Activated CD8-positive, alpha-beta T cell treated with anti-CD3 and anti-CD28 coated beads for 36 hours (primary cell): ENCODE data around the gene CERS6. TPM values are rescaled to one million over a fixed set of nuclear protein-coding genes. Genes with fewer than 3 reads are reported as not detected.

Source experiments
- ATAC-seq: fragments of 200-7000 bp; cut with Tn5 transposase; one replicate; pipeline ENCODE4 v1.10.0; 2021; ENCODE audit warnings: mild to moderate bottlenecking, moderate library complexity
- CTCF ChIA-PET: fragments of 350-600 bp; sonication (Branson Sonifier 250); formaldehyde crosslinking; loops from one replicate; lab custom pipeline; 2021; ENCODE audit warnings: antibody characterized with exemption; lab: Charles Lee
- POLR2A ChIA-PET: fragments of 350-600 bp; sonication (Branson Sonifier 250); formaldehyde crosslinking; loops from one replicate; lab custom pipeline; 2021; ENCODE audit warnings: antibody characterized with exemption; lab: Charles Lee
- DNase-seq: peaks from one replicate; pipeline ENCODE4 v3.0.0-alpha.2; 2020
- H3K27ac Mint-ChIP-seq: one replicate; pipeline ENCODE4 v1.8.0; 2021; ENCODE audit warnings: mild to moderate bottlenecking, mixed read lengths
- H3K27me3 Mint-ChIP-seq: one replicate; pipeline ENCODE4 v1.8.0; 2021; ENCODE audit warnings: mixed read lengths
- H3K36me3 Mint-ChIP-seq: one replicate; pipeline ENCODE4 v1.8.0; 2021; ENCODE audit warnings: low read depth, mixed read lengths
- H3K4me1 Mint-ChIP-seq: one replicate; pipeline ENCODE4 v1.8.0; 2021; ENCODE audit warnings: low read depth, mixed read lengths
- H3K4me3 Mint-ChIP-seq: one replicate; pipeline ENCODE4 v1.8.0; 2021; ENCODE audit warnings: mild to moderate bottlenecking, moderate library complexity, mixed read lengths
- H3K9me3 Mint-ChIP-seq: one replicate; pipeline ENCODE4 v1.8.0; 2021; ENCODE audit warnings: mixed read lengths
- intact Hi-C: fragments of 100-400 bp; cut with micrococcal nuclease; formaldehyde crosslinking; loops from one replicate; pipeline ENCODE4 v1.10.0; 2022
- total RNA-seq, 2 experiments: library from RNA; stranded (reverse); gene quantifications; one replicate each; pipeline ENCODE4 v1.2.3, GENCODE V29; 2021
- TF ChIP-seq, protein P1 (sequence below): fragments of 200-600 bp; IDR thresholded peaks from one replicate; pipeline ENCODE4 v1.8.0; 2022; ENCODE audit warnings: antibody characterized with exemption, mild to moderate bottlenecking

Gene CERS6
- total RNA-seq, 2 experiments from 2014 or later: 15.4 to 16.1 TPM

- intact Hi-C loops: no loop called here
- no peaks in the 10 kb centered on the region for H3K27me3 Mint-ChIP-seq
- peaks cover 2% of the 10 kb centered on the region for H3K36me3 Mint-ChIP-seq
- no peak overlapping the region for H3K4me3 Mint-ChIP-seq
- H3K27ac Mint-ChIP-seq: no peak overlapping the region
- TF ChIP-seq, protein P1, sequence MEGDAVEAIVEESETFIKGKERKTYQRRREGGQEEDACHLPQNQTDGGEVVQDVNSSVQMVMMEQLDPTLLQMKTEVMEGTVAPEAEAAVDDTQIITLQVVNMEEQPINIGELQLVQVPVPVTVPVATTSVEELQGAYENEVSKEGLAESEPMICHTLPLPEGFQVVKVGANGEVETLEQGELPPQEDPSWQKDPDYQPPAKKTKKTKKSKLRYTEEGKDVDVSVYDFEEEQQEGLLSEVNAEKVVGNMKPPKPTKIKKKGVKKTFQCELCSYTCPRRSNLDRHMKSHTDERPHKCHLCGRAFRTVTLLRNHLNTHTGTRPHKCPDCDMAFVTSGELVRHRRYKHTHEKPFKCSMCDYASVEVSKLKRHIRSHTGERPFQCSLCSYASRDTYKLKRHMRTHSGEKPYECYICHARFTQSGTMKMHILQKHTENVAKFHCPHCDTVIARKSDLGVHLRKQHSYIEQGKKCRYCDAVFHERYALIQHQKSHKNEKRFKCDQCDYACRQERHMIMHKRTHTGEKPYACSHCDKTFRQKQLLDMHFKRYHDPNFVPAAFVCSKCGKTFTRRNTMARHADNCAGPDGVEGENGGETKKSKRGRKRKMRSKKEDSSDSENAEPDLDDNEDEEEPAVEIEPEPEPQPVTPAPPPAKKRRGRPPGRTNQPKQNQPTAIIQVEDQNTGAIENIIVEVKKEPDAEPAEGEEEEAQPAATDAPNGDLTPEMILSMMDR: no peak
- CTCF ChIA-PET: no interaction called here
- no peak for ATAC-seq
- H3K4me1 Mint-ChIP-seq: peaks cover 4% of the 10 kb centered on the region
- no peaks in the 10 kb centered on the region for H3K9me3 Mint-ChIP-seq
- POLR2A ChIA-PET: no interaction called here
- DNase-seq: no peak
Measured at GRCh38 chr2:168731002-168731401, 274.9 kb downstream of the CERS6 start.

- no peaks in the 10 kb centered on the region for H3K9me3 Mint-ChIP-seq
- ChIA-PET CTCF (no interaction called here), POLR2A (interaction anchor here (0.6 kb wide), 1 partner anchor 388 kb away, joined by 3 read pairs; no protein-coding TSS in a partner anchor)
- no peak overlapping the region for H3K4me3 Mint-ChIP-seq
- intact Hi-C loops: no loop called here
- peaks cover 4% of the 10 kb centered on the region for H3K4me1 Mint-ChIP-seq
- ATAC-seq (no peak), DNase-seq (no peak)
- no peak overlapping the region for H3K27ac Mint-ChIP-seq
- TF ChIP-seq, protein P1: no peak
- H3K27me3 Mint-ChIP-seq: no peaks in the 10 kb centered on the region
- peaks cover 2% of the 10 kb centered on the region for H3K36me3 Mint-ChIP-seq
Measured at GRCh38 chr2:168731616-168732015, 275.5 kb downstream of the CERS6 start.

DNA sequence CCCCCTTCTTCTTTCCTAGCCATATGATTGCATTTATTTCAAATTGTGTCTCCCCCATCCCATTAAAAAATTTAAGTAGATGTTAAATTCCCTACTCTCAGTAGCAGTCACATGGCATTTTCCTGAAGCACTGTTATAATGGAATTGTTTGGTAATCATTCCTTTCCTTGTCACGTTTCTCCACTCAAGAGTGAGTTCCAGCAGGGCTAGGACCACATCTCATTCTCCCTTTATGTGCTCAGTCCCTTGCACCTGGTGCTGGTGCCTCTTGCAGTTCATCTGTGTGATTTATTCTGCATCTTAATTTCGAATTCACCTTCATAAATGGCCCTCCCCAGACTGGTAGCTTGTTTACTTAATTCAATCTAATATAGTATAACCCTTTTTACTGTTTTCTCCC lies 276.0 kb downstream of the CERS6 start:
- TF ChIP-seq, protein P1: no peak
- DNase-seq: no peak
- Mint-ChIP-seq H3K36me3 (peaks cover 2% of the 10 kb centered on the region), H3K4me3 (no peak overlapping the region), H3K27me3 (no peaks in the 10 kb centered on the region), H3K9me3 (no peaks in the 10 kb centered on the region), H3K27ac (no peak overlapping the region), H3K4me1 (peaks cover 4% of the 10 kb centered on the region)
- intact Hi-C loops: no loop called here
- no peak for ATAC-seq
- ChIA-PET CTCF (interaction anchor here (1.0 kb wide), 1 partner anchor 10 kb away, joined by 4 read pairs; no protein-coding TSS in a partner anchor), POLR2A (interaction anchor here (0.6 kb wide), 1 partner anchor 389 kb away, joined by 3 read pairs; no protein-coding TSS in a partner anchor)

DNA sequence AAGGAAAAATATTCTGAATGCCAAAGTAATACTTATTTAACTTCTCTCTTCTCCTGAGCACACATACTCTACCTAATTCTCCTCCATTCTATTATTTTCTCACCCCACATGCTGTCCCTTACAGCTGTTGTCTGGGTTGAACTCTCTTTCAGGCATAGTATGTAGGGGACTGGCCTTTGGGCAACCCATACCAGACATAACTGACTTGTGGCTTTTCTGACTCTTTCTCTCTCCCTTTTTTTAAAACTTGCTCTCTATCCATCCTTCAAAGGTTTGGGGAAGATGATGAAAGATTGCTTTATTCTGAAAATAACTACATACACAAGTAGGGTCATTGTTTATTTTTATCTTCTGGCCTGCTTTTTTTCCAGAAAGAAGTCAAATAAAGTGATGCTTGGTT lies 276.4 kb downstream of the CERS6 start:
- Mint-ChIP-seq H3K4me1 (peaks cover 4% of the 10 kb centered on the region), H3K27ac (no peak overlapping the region), H3K4me3 (no peak overlapping the region), H3K9me3 (no peaks in the 10 kb centered on the region), H3K36me3 (peaks cover 2% of the 10 kb centered on the region), H3K27me3 (no peaks in the 10 kb centered on the region)
- ATAC-seq (no peak), DNase-seq (no peak)
- POLR2A ChIA-PET: interaction anchor here (0.6 kb wide), 1 partner anchor 389 kb away, joined by 3 read pairs; no protein-coding TSS in a partner anchor
- CTCF ChIA-PET: interaction anchor here (1.0 kb wide), 1 partner anchor 10 kb away, joined by 4 read pairs; no protein-coding TSS in a partner anchor
- TF ChIP-seq, protein P1: no peak
- intact Hi-C loops: no loop called here

DNA sequence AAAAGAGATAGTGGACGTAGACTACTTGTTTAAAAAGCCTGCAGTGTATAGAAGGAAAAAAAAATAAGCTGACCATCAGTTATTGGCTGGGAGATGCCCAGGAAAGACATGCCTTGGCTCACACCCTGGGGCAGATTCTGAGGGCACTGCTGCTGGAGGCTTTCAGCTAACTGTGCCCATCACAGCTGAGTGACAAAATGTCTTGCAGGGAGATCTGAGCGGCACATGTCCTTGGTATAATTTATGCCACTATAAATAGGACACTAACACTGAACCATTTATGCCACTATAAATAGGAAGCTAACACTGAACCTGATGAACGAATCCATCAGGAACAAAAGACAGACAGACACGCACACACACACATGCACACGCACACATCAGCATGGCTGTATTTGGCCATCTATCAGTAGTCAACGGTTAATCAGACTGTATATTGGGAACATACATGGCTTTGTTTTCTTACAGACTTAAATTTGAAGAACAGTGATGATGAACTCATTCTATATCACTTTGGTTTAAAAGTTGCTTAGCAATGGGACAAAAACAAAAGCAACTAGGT lies 278.2 kb downstream of the CERS6 start:
- Mint-ChIP-seq H3K27me3 (no peaks in the 10 kb centered on the region), H3K9me3 (no peaks in the 10 kb centered on the region), H3K4me3 (no peak overlapping the region), H3K4me1 (peaks cover 3% of the 10 kb centered on the region), H3K27ac (no peak overlapping the region), H3K36me3 (peaks cover 2% of the 10 kb centered on the region)
- intact Hi-C loops: no loop called here
- no peak for ATAC-seq
- TF ChIP-seq, protein P1: no peak
- DNase-seq: no peak
- CTCF ChIA-PET: no interaction called here
- POLR2A ChIA-PET: no interaction called here
